ENCODE data around the gene LRP5. TPM values are rescaled to one million over a fixed set of nuclear protein-coding genes. Genes with fewer than 3 reads are reported as not detected.

Gene LRP5
- total and polyA plus RNA-seq, 3 donors from 2014 or later = 15.7 to 21.3 (median 20.6) TPM

GRCh38 chr11:68340003-68340767 lies 27.8 kb downstream of the LRP5 start:
- TF ChIP-seq POLR2A (IDR thresholded peaks at IDR 0.05) = no peak
- TF ChIP-seq, protein P1, sequence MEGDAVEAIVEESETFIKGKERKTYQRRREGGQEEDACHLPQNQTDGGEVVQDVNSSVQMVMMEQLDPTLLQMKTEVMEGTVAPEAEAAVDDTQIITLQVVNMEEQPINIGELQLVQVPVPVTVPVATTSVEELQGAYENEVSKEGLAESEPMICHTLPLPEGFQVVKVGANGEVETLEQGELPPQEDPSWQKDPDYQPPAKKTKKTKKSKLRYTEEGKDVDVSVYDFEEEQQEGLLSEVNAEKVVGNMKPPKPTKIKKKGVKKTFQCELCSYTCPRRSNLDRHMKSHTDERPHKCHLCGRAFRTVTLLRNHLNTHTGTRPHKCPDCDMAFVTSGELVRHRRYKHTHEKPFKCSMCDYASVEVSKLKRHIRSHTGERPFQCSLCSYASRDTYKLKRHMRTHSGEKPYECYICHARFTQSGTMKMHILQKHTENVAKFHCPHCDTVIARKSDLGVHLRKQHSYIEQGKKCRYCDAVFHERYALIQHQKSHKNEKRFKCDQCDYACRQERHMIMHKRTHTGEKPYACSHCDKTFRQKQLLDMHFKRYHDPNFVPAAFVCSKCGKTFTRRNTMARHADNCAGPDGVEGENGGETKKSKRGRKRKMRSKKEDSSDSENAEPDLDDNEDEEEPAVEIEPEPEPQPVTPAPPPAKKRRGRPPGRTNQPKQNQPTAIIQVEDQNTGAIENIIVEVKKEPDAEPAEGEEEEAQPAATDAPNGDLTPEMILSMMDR (IDR thresholded peaks at IDR 0.05) = no peak

GRCh38 chr11:68340784-68341556 lies 28.6 kb downstream of the LRP5 start:
- WGBS, 2 donors = 76 to 82% methylated on average over 13 to 15 of the region's 15 CpGs
- no peak for DNase-seq
- no peak overlapping the region for H3K27ac ChIP-seq
- TF ChIP-seq, protein P1 (IDR thresholded peaks at IDR 0.05) = no peak
- no peak for TF ChIP-seq POLR2A (IDR thresholded peaks at IDR 0.05)
- intact Hi-C loops (cut with DNase I; ENCODE audit: low total_unique reads) = no loop called here
- H3K9me3 ChIP-seq = no peaks in the 10 kb centered on the region
- H3K27me3 ChIP-seq = no peaks in the 10 kb centered on the region
- no peaks in the 10 kb centered on the region for H3K4me1 ChIP-seq
- H3K4me3 ChIP-seq = no peak overlapping the region
- no peaks in the 10 kb centered on the region for H3K36me3 ChIP-seq (ENCODE audit: low read depth, missing control alignments)

More at GRCh38 chr11:68340003-68340767, 27.8 kb downstream of the LRP5 start:
- Histone ChIP-seq H3K4me3 (no peak overlapping the region), H3K27me3 (no peaks in the 10 kb centered on the region), H3K9me3 (no peaks in the 10 kb centered on the region), H3K27ac (no peak overlapping the region), H3K4me1 (no peaks in the 10 kb centered on the region), H3K36me3 (ENCODE audit: low read depth, missing control alignments) (no peaks in the 10 kb centered on the region)
- intact Hi-C loops (cut with DNase I; ENCODE audit: low total_unique reads) = no loop called here
- WGBS, 2 donors = 90 to 93% methylated on average over 15 to 16 of the region's 16 CpGs
- no peak for DNase-seq

GRCh38 chr11:68341557-68342458 lies 29.4 kb downstream of the LRP5 start:
- intact Hi-C loops (cut with DNase I; ENCODE audit: low total_unique reads) = no loop called here
- no peaks in the 10 kb centered on the region for H3K4me1 ChIP-seq
- 80 to 82% methylated on average over 20 to 21 of the region's 21 CpGs for WGBS, 2 donors

GRCh38 chr11:68342459-68343158 lies 30.2 kb downstream of the LRP5 start:
- intact Hi-C loops (cut with DNase I; ENCODE audit: low total_unique reads) = no loop called here
- H3K36me3 ChIP-seq (ENCODE audit: low read depth, missing control alignments) = no peaks in the 10 kb centered on the region
- no peaks in the 10 kb centered on the region for H3K4me1 ChIP-seq
- no peak for TF ChIP-seq POLR2A (IDR thresholded peaks at IDR 0.05)
- TF ChIP-seq, protein P1 (IDR thresholded peaks at IDR 0.05) = no peak
- H3K9me3 ChIP-seq = no peaks in the 10 kb centered on the region
- no peaks in the 10 kb centered on the region for H3K27me3 ChIP-seq
- DNase-seq = no peak
- 63 to 70% methylated on average over 8 to 11 of the region's 13 CpGs for WGBS, 2 donors
- no peak overlapping the region for H3K4me3 ChIP-seq
- no peak overlapping the region for H3K27ac ChIP-seq

More at GRCh38 chr11:68341557-68342458, 29.4 kb downstream of the LRP5 start:
- Histone ChIP-seq H3K4me3 (no peak overlapping the region), H3K27ac (no peak overlapping the region), H3K27me3 (no peaks in the 10 kb centered on the region), H3K36me3 (ENCODE audit: low read depth, missing control alignments) (no peaks in the 10 kb centered on the region), H3K9me3 (no peaks in the 10 kb centered on the region)
- no peak for DNase-seq
- TF ChIP-seq POLR2A (IDR thresholded peaks at IDR 0.05) = no peak
- TF ChIP-seq, protein P1 (IDR thresholded peaks at IDR 0.05) = no peak

Measured in testis (tissue), 3 donors.